DND-41 (cell line): ENCODE data around the gene ANTXR2.

Experiments used
- CTCF ChIP-seq: IDR thresholded peaks from 2 replicates; pipeline ENCODE4 v1.5.1; 2012; ENCODE audit warnings: borderline replicate concordance, low read length, moderate library complexity, mild to moderate bottlenecking; ENCODE audit not compliant: poor library complexity, severe bottlenecking; ENCODE audit errors: extremely low read depth
- EZH2 ChIP-seq: IDR thresholded peaks from 3 replicates; pipeline ENCODE4 v1.6.1; 2012; ENCODE audit warnings: borderline replicate concordance, low read depth, mild to moderate bottlenecking, moderate library complexity, low read length, inconsistent platforms; ENCODE audit not compliant: severe bottlenecking

DNA sequence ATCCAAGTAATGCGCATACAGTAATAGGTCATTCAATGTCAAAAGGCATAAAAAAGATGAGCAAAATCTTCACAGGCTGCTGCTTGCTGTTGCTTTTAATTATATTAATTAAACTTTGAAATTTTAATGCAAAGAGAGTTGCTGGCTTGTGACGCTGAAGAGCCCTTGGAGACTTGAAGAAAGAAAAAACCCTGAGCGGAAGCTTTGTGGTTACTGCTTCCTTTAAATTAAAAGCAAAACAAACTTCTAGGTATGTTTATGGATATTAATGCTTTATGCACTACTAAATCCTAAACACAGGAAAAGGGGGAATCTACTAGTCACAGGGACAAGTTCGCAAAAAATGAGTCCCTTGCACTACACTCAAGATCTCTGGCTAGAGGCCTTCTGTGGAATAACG is 166.7 kb downstream of the ANTXR2 start:
- TF ChIP-seq EZH2 (no peak), CTCF (no peak)
